Activated CD8-positive, alpha-beta T cell treated with anti-CD3 and anti-CD28 coated beads for 36 hours (primary cell): Measurements from ENCODE around the gene STYX. TPM values are rescaled to one million over a fixed set of nuclear protein-coding genes. Genes with fewer than 3 reads are reported as not detected.

Experiments
- ATAC-seq: fragments of 200-7000 bp; cut with Tn5 transposase; one replicate; pipeline ENCODE4 v1.10.0; 2021; ENCODE audit warnings: mild to moderate bottlenecking, moderate library complexity
- CTCF ChIA-PET: fragments of 350-600 bp; sonication (Branson Sonifier 250); formaldehyde crosslinking; loops from one replicate; lab custom pipeline; 2021; ENCODE audit warnings: antibody characterized with exemption; lab: Charles Lee
- POLR2A ChIA-PET: fragments of 350-600 bp; sonication (Branson Sonifier 250); formaldehyde crosslinking; loops from one replicate; lab custom pipeline; 2021; ENCODE audit warnings: antibody characterized with exemption; lab: Charles Lee
- DNase-seq: peaks from one replicate; pipeline ENCODE4 v3.0.0-alpha.2; 2020
- H3K27ac Mint-ChIP-seq: one replicate; pipeline ENCODE4 v1.8.0; 2021; ENCODE audit warnings: mild to moderate bottlenecking, mixed read lengths
- H3K27me3 Mint-ChIP-seq: one replicate; pipeline ENCODE4 v1.8.0; 2021; ENCODE audit warnings: mixed read lengths
- H3K36me3 Mint-ChIP-seq: one replicate; pipeline ENCODE4 v1.8.0; 2021; ENCODE audit warnings: low read depth, mixed read lengths
- H3K4me1 Mint-ChIP-seq: one replicate; pipeline ENCODE4 v1.8.0; 2021; ENCODE audit warnings: low read depth, mixed read lengths
- H3K4me3 Mint-ChIP-seq: one replicate; pipeline ENCODE4 v1.8.0; 2021; ENCODE audit warnings: mild to moderate bottlenecking, moderate library complexity, mixed read lengths
- H3K9me3 Mint-ChIP-seq: one replicate; pipeline ENCODE4 v1.8.0; 2021; ENCODE audit warnings: mixed read lengths
- intact Hi-C: fragments of 100-400 bp; cut with micrococcal nuclease; formaldehyde crosslinking; loops from one replicate; pipeline ENCODE4 v1.10.0; 2022
- total RNA-seq, 2 experiments: library from RNA; stranded (reverse); gene quantifications; one replicate each; pipeline ENCODE4 v1.2.3, GENCODE V29; 2021
- TF ChIP-seq, protein P1 (sequence below): fragments of 200-600 bp; IDR thresholded peaks from one replicate; pipeline ENCODE4 v1.8.0; 2022; ENCODE audit warnings: antibody characterized with exemption, mild to moderate bottlenecking

STYX gene, protein sequence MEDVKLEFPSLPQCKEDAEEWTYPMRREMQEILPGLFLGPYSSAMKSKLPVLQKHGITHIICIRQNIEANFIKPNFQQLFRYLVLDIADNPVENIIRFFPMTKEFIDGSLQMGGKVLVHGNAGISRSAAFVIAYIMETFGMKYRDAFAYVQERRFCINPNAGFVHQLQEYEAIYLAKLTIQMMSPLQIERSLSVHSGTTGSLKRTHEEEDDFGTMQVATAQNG
- total RNA-seq = 10 to 100 TPM; 13.0 to 13.2 TPM

DNA sequence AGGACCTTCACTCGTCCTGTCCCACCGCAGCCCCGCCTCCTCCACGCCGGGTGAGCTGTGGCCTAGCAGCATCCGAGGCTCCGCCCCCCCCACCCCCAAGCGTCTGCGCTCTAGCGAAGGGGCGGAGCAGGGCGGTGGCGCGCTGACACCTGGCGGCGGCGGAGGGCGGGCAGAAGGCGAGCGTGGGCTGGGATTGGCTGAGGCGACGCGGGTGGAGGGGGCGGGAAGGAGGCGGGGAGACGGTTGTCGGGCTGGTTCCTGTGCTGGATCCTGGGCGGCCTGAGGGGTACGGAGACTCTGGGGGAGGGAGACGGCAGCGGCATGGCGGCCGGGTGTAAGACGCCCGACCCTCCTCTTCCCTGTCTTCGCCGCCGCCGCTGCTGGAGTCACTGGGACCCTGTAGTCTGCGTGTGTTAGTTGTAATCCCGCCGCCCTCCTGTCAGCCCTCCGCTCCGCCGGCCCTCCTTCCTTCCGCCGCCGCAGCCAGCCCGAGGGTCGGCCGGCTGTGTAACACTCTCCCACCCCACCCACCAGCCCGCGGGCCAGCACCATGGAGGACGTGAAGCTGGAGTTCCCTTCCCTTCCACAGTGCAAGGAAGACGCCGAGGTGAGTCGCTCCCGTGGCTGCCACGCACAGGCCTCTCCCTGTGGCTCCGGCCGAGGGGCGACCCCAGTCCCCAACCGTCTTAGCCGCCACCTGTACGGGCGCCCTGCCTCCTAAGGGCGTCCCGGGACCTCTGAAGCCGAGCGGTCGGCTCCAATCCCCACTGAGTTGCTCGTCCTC lies at the start of gene STYX:
TSS of gene STYX (plus strand) at position 242 of the 784 bp plus-strand sequence. CDS start at position 551, 309 bp downstream.
- peak within 1 kb of the TSS; percentile 92 for H3K27ac Mint-ChIP-seq
- CTCF ChIA-PET = interaction anchor here (1.8 kb wide), 1 partner anchor 12 kb away, joined by 8 read pairs; no protein-coding TSS in a partner anchor
- peak within 1 kb of the TSS; percentile 96 for H3K4me3 Mint-ChIP-seq
- peaks cover 35% of the 10 kb centered on the region for H3K4me1 Mint-ChIP-seq
- POLR2A ChIA-PET = interaction anchor here (0.8 to 2.2 kb wide), 9 partner anchors 10 to 1471 kb away, joined by 3 to 13 read pairs (median 4); partner anchors contain the start of genes GPR137C and TXNDC16
- intact Hi-C loops = no loop called here
- H3K9me3 Mint-ChIP-seq = peaks cover 2% of the 10 kb centered on the region
- ATAC-seq (peak; percentile 96), DNase-seq (peak; percentile 99)
- peaks cover 39% of the 10 kb centered on the region for H3K36me3 Mint-ChIP-seq
- TF ChIP-seq, protein P1, sequence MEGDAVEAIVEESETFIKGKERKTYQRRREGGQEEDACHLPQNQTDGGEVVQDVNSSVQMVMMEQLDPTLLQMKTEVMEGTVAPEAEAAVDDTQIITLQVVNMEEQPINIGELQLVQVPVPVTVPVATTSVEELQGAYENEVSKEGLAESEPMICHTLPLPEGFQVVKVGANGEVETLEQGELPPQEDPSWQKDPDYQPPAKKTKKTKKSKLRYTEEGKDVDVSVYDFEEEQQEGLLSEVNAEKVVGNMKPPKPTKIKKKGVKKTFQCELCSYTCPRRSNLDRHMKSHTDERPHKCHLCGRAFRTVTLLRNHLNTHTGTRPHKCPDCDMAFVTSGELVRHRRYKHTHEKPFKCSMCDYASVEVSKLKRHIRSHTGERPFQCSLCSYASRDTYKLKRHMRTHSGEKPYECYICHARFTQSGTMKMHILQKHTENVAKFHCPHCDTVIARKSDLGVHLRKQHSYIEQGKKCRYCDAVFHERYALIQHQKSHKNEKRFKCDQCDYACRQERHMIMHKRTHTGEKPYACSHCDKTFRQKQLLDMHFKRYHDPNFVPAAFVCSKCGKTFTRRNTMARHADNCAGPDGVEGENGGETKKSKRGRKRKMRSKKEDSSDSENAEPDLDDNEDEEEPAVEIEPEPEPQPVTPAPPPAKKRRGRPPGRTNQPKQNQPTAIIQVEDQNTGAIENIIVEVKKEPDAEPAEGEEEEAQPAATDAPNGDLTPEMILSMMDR = no peak
- no peaks in the 10 kb centered on the region for H3K27me3 Mint-ChIP-seq

DNA sequence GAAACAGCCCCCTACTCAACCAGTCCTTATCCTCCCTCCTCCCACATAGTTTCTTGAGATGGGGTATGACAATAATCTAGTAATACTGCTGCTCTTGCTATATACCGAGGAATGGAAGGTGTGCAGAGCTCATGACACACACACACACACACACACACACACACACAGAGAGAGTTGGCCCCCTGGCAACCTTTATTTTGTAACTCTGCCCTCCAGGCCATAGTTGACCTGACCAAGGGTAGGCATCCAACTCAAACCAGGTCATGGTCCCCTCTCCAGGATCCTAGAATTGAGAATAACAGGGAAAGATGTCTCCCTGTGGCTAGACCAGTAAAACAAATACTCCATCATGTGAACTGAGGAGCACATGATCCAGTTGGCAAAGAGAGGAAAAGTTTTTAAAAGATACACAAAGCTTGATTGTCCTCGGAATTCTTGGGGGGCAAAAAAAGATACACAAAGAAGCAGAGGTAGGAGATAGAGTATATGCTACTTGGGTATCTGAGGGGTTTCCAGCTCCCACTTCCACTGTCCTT lies 45.9 kb upstream of the STYX start:
- H3K27me3 Mint-ChIP-seq = no peaks in the 10 kb centered on the region
- ChIA-PET CTCF (interaction anchor here (0.7 kb wide), 1 partner anchor 32 kb away, joined by 3 read pairs; no protein-coding TSS in a partner anchor), POLR2A (no interaction called here)
- H3K27ac Mint-ChIP-seq = no peak overlapping the region
- TF ChIP-seq, protein P1 = no peak
- ATAC-seq (no peak), DNase-seq (no peak)
- peaks cover 23% of the 10 kb centered on the region for H3K36me3 Mint-ChIP-seq
- intact Hi-C loops = no loop called here
- no peak overlapping the region for H3K4me3 Mint-ChIP-seq
- H3K9me3 Mint-ChIP-seq = no peaks in the 10 kb centered on the region
- peaks cover 42% of the 10 kb centered on the region for H3K4me1 Mint-ChIP-seq

DNA sequence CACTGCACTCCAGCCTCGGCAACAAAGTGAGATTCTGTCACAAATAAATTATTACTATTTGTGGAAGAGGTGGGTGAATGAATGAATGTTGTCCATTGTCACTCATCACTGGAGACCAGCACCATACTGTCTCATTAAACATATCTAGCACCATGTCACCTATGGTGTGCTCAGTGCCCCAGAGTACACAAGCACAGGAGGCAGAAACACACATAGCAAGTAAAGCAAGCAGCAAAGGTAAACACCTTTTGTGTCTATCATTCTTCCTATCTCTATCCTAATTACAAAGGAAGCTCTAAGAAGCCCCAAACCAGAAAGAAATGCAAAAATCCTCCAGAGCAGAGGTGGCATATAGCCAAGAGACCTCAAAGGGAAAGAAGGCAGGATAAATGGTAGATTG lies 43.8 kb upstream of the STYX start:
- Mint-ChIP-seq H3K27me3 (no peaks in the 10 kb centered on the region), H3K4me3 (no peak overlapping the region), H3K36me3 (peaks cover 28% of the 10 kb centered on the region), H3K4me1 (peaks cover 57% of the 10 kb centered on the region), H3K9me3 (no peaks in the 10 kb centered on the region), H3K27ac (no peak overlapping the region)
- ATAC-seq = no peak
- ChIA-PET POLR2A (interaction anchor here (0.7 kb wide), 1 partner anchor 21 kb away, joined by 3 read pairs; the partner anchor contains the start of gene PSMC6), CTCF (no interaction called here)
- no peak for DNase-seq
- TF ChIP-seq, protein P1 = no peak
- intact Hi-C loops = no loop called here

DNA sequence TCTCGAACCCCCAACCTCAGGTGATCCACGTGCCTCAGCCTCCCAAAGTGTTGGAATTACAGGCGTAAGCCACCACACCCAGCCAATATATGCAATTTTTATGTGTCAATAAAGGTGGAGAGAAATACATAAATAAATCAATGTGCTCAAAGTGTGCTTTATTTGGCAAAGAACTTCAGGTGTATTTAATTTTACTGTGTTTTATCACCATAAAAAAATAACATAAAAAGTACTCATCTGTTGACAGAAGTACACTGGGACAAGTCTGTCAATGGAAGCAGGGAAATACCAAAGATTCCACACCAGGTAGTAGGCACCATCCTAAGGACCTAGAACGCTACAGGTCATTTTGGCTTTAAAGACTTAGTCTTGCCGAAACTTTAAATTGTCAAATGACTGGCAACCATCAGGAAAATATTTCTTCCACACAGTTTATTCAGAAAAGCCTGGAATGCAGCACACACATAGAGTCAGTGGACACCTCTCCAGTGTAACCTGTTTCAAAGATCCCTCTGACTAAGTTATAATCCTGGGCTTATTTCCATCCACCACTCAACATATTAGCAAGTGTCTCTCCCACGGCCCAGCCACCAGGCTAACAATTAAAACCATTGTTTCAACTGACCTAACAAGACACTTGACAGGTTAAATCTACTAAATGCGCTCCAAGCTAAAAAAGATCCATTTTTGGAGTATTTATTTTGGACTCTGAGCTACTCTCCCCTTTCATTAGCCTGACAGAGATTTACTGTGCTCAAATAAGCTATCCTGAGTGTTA lies 38.8 kb upstream of the STYX start:
- H3K36me3 Mint-ChIP-seq = peaks cover 55% of the 10 kb centered on the region
- DNase-seq = no peak
- H3K27me3 Mint-ChIP-seq = no peaks in the 10 kb centered on the region
- ChIA-PET CTCF (interaction anchor here (0.8 to 2.2 kb wide), 3 partner anchors 11 to 17 kb away, joined by 4 to 8 read pairs (median 4); no protein-coding TSS in a partner anchor), POLR2A (interaction anchor here (1.6 kb wide), 1 partner anchor 13 kb away, joined by 3 read pairs; no protein-coding TSS in a partner anchor)
- peak overlapping the region; percentile 5 for H3K4me3 Mint-ChIP-seq
- no peak overlapping the region for H3K27ac Mint-ChIP-seq
- ATAC-seq = no peak
- H3K4me1 Mint-ChIP-seq = peaks cover 69% of the 10 kb centered on the region
- no peaks in the 10 kb centered on the region for H3K9me3 Mint-ChIP-seq
- intact Hi-C loops = no loop called here
- TF ChIP-seq, protein P1 = no peak
